OCI-LY7 (cell line): ENCODE data around the gene SYNJ2. TPM values are rescaled to one million over a fixed set of nuclear protein-coding genes. Genes with fewer than 3 reads are reported as not detected.

Source experiments
- BruUV-seq: library from RNA; stranded (reverse); fragments of 400-500 nt; replicated peaks from 2 replicates; lab custom pipeline; 2021; lab: Mats Ljungman, UMichigan
- CTCF ChIA-PET: fragments of 300-600 bp; sonication (Branson Sonifier 250); formaldehyde crosslinking; loops from one replicate; lab custom pipeline; 2022; ENCODE audit warnings: antibody characterized with exemption; ENCODE audit not compliant: unreplicated experiment; lab: Charles Lee
- POLR2A ChIA-PET: fragments of 300-600 bp; sonication (Branson Sonifier 250); formaldehyde crosslinking; loops from one replicate; lab custom pipeline; 2022; ENCODE audit warnings: antibody characterized with exemption; lab: Charles Lee
- DNase-seq: peaks from one replicate; pipeline ENCODE4 v3.0.0-alpha.2; 2015; ENCODE audit warnings: low spot score
- H2AFZ ChIP-seq: fragments of 200-600 bp; sonication (generic), shearing (Covaris generic); 2 replicates; pipeline ENCODE4 v1.6.1; 2014; ENCODE audit warnings: mild to moderate bottlenecking, antibody characterized with exemption, low read length, moderate library complexity
- H3K27ac ChIP-seq: fragments of 200-600 bp; sonication (generic); 2 replicates; pipeline ENCODE4 v1.5.1; 2014; ENCODE audit warnings: mixed run types, low read depth, mild to moderate bottlenecking, moderate library complexity, low read length, inconsistent platforms; ENCODE audit not compliant: poor library complexity, severe bottlenecking
- H3K36me3 ChIP-seq: fragments of 200-600 bp; sonication (generic); 2 replicates; pipeline ENCODE4 v1.6.1; 2014; ENCODE audit warnings: mild to moderate bottlenecking, antibody characterized with exemption, low read length, moderate library complexity, mixed read lengths; ENCODE audit not compliant: insufficient read depth
- H3K4me1 ChIP-seq: fragments of 200-600 bp; sonication (generic); 2 replicates; pipeline ENCODE4 v1.5.1; 2014; ENCODE audit warnings: mild to moderate bottlenecking, low read length; ENCODE audit not compliant: insufficient read depth, poor library complexity, severe bottlenecking
- H3K4me2 ChIP-seq: fragments of 200-600 bp; sonication (generic); 2 replicates; pipeline ENCODE4 v1.6.1; 2014; ENCODE audit warnings: mild to moderate bottlenecking, low read length
- H3K4me3 ChIP-seq: fragments of 200-600 bp; sonication (generic); 2 replicates; pipeline ENCODE4 v1.5.1; 2014; ENCODE audit warnings: mild to moderate bottlenecking, low read depth, low read length; ENCODE audit not compliant: poor library complexity, severe bottlenecking
- H3K79me2 ChIP-seq: fragments of 200-600 bp; sonication (generic); 2 replicates; pipeline ENCODE4 v1.6.1; 2016; ENCODE audit warnings: low read depth, mild to moderate bottlenecking, low read length, moderate library complexity, mixed read lengths; ENCODE audit not compliant: insufficient read depth
- H3K9me2 ChIP-seq: fragments of 200-600 bp; sonication (generic); 2 replicates; pipeline ENCODE4 v1.6.1; 2016; ENCODE audit warnings: mild to moderate bottlenecking, low read length, mixed read lengths; ENCODE audit not compliant: insufficient read depth
- H3K9me3 ChIP-seq: fragments of 200-600 bp; sonication (generic); 2 replicates; pipeline ENCODE4 v1.6.1; 2014; ENCODE audit warnings: mild to moderate bottlenecking, mixed run types, low read length, mixed read lengths
- H4K20me1 ChIP-seq: fragments of 200-600 bp; sonication (generic); 2 replicates; pipeline ENCODE4 v1.6.1; 2014; ENCODE audit warnings: mild to moderate bottlenecking, antibody characterized with exemption, low read length, moderate library complexity, mixed read lengths; ENCODE audit not compliant: insufficient read depth
- EZH2phosphoT487 ChIP-seq: fragments of 200-600 bp; sonication (generic); IDR thresholded peaks from 2 replicates; pipeline ENCODE4 v1.6.1; 2018; ENCODE audit warnings: low read depth, borderline replicate concordance, mild to moderate bottlenecking, mixed run types, antibody characterized with exemption, low read length, moderate library complexity, mixed read lengths
- intact Hi-C: fragments of 100-400 bp; cut with micrococcal nuclease; formaldehyde crosslinking; loops from one replicate; pipeline ENCODE4 v1.10.0; 2022; ENCODE audit not compliant: unreplicated experiment
- total RNA-seq, 2 experiments: library from RNA; depleted of rRNA in 1 of 2; stranded (reverse); fragments of >200 nt in 1 of 2; shearing (Covaris generic) in 1 of 2; gene quantifications; 2 replicates each; pipeline ENCODE4 v1.2.3, GENCODE V29; 2014 to 2022
- TF ChIP-seq, protein P1 (sequence below): fragments of 200-600 bp; sonication (generic); conservative IDR thresholded peaks from 2 replicates; pipeline ENCODE4 v1.5.1; 2014; ENCODE audit warnings: mild to moderate bottlenecking, antibody characterized with exemption, low read length, moderate library complexity, mixed read lengths

SYNJ2 gene
- total RNA-seq, 2 experiments from 2014 or later, result 0.21 TPM; not detected in 1

- DNase-seq, result no peak
- H3K4me1 ChIP-seq, result no peaks in the 10 kb centered on the region
- ChIA-PET POLR2A (no interaction called here), CTCF (no interaction called here)
- no peaks in the 10 kb centered on the region for H3K79me2 ChIP-seq
- no peak overlapping the region for H3K4me2 ChIP-seq
- no peaks in the 10 kb centered on the region for H3K36me3 ChIP-seq
- no TSS peak for BruUV-seq
- intact Hi-C loops, result no loop called here
- no peaks in the 10 kb centered on the region for H3K9me2 ChIP-seq
- no peaks in the 10 kb centered on the region for H4K20me1 ChIP-seq
- H3K4me3 ChIP-seq, result no peak overlapping the region
- no peak overlapping the region for H2AFZ ChIP-seq
- no peak overlapping the region for H3K27ac ChIP-seq
- no peaks in the 10 kb centered on the region for H3K9me3 ChIP-seq
- no peak for TF ChIP-seq EZH2phosphoT487
- TF ChIP-seq, protein P1, sequence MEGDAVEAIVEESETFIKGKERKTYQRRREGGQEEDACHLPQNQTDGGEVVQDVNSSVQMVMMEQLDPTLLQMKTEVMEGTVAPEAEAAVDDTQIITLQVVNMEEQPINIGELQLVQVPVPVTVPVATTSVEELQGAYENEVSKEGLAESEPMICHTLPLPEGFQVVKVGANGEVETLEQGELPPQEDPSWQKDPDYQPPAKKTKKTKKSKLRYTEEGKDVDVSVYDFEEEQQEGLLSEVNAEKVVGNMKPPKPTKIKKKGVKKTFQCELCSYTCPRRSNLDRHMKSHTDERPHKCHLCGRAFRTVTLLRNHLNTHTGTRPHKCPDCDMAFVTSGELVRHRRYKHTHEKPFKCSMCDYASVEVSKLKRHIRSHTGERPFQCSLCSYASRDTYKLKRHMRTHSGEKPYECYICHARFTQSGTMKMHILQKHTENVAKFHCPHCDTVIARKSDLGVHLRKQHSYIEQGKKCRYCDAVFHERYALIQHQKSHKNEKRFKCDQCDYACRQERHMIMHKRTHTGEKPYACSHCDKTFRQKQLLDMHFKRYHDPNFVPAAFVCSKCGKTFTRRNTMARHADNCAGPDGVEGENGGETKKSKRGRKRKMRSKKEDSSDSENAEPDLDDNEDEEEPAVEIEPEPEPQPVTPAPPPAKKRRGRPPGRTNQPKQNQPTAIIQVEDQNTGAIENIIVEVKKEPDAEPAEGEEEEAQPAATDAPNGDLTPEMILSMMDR, result no peak
Measured at GRCh38 chr6:157959451-157960227, 22.0 kb upstream of the SYNJ2 start.

- Histone ChIP-seq H3K79me2 (no peaks in the 10 kb centered on the region), H3K9me3 (no peaks in the 10 kb centered on the region), H3K27ac (no peak overlapping the region), H3K9me2 (no peaks in the 10 kb centered on the region), H4K20me1 (no peaks in the 10 kb centered on the region), H2AFZ (no peak overlapping the region), H3K4me1 (no peaks in the 10 kb centered on the region), H3K4me2 (no peak overlapping the region), H3K4me3 (no peak overlapping the region), H3K36me3 (no peaks in the 10 kb centered on the region)
- DNase-seq, result no peak
- intact Hi-C loops, result no loop called here
- BruUV-seq, result no TSS peak
- ChIA-PET POLR2A (no interaction called here), CTCF (no interaction called here)
- TF ChIP-seq, protein P1, result no peak
- TF ChIP-seq EZH2phosphoT487, result no peak
Measured at GRCh38 chr6:157961153-157961831, 20.4 kb upstream of the SYNJ2 start.
